H9 (cell line): ENCODE results near the gene ADGB. TPM values are rescaled to one million over a fixed set of nuclear protein-coding genes. Genes with fewer than 3 reads are reported as not detected.

Experiments used
- DNase-seq: peaks from one replicate; pipeline ENCODE4 v3.0.0-alpha.2; 2017
- H2AFZ ChIP-seq: one replicate; pipeline ENCODE4 v1.6.1; 2013; ENCODE audit warnings: mild to moderate bottlenecking, low read length, control low read depth, moderate library complexity
- H2AK5ac ChIP-seq: 2 replicates; pipeline ENCODE4 v1.6.1; 2013; ENCODE audit warnings: low read length, control low read depth, mixed read lengths; ENCODE audit not compliant: insufficient read length
- H2BK120ac ChIP-seq: one replicate; pipeline ENCODE4 v1.6.1; 2013; ENCODE audit warnings: low read depth, mild to moderate bottlenecking, low read length, control low read depth, inconsistent platforms; ENCODE audit not compliant: poor library complexity, severe bottlenecking
- H2BK12ac ChIP-seq: 2 replicates; pipeline ENCODE4 v1.6.1; 2013; ENCODE audit warnings: low read length, control low read depth, mixed read lengths, low read depth; ENCODE audit not compliant: insufficient read length
- H2BK15ac ChIP-seq: 2 replicates; pipeline ENCODE4 v1.6.1; 2013; ENCODE audit warnings: low read depth, low read length, control low read depth
- H2BK20ac ChIP-seq: one replicate; pipeline ENCODE4 v1.6.1; 2013; ENCODE audit warnings: low read depth, mild to moderate bottlenecking, low read length, control low read depth, inconsistent platforms; ENCODE audit not compliant: poor library complexity, severe bottlenecking
- H2BK5ac ChIP-seq: 2 replicates; pipeline ENCODE4 v1.6.1; 2013; ENCODE audit warnings: low read length, control low read depth, mixed read lengths; ENCODE audit not compliant: insufficient read length
- H3K14ac ChIP-seq: 2 replicates; pipeline ENCODE4 v1.6.1; 2013; ENCODE audit warnings: low read length, control low read depth; ENCODE audit not compliant: insufficient read depth
- H3K18ac ChIP-seq: 2 replicates; pipeline ENCODE4 v1.6.1; 2013; ENCODE audit warnings: low read depth, mild to moderate bottlenecking, mixed read lengths, low read length, control low read depth; ENCODE audit not compliant: insufficient read length
- H3K23ac ChIP-seq: 2 replicates; pipeline ENCODE4 v1.6.1; 2013; ENCODE audit warnings: low read length, control low read depth, mixed read lengths, low read depth; ENCODE audit not compliant: insufficient read length
- H3K23me2 ChIP-seq: 2 replicates; pipeline ENCODE4 v1.6.1; 2013; ENCODE audit warnings: low read depth, mild to moderate bottlenecking, mixed read lengths, low read length, control low read depth; ENCODE audit not compliant: insufficient read length, poor library complexity, severe bottlenecking
- H3K27ac ChIP-seq: 2 replicates; pipeline ENCODE4 v1.5.1; 2013; ENCODE audit warnings: low read length, control low read depth, mixed read lengths, low read depth; ENCODE audit not compliant: insufficient read length
- H3K27me3 ChIP-seq: 2 replicates; pipeline ENCODE4 v1.6.1; 2013; ENCODE audit warnings: low read length, control low read depth, inconsistent platforms; ENCODE audit not compliant: insufficient read depth
- H3K4ac ChIP-seq: 2 replicates; pipeline ENCODE4 v1.6.1; 2013; ENCODE audit warnings: low read depth, mild to moderate bottlenecking, control low read depth, inconsistent platforms, low read length, moderate library complexity
- H3K4me1 ChIP-seq: 2 replicates; pipeline ENCODE4 v1.6.1; 2013; ENCODE audit warnings: low read length, control low read depth, inconsistent platforms; ENCODE audit not compliant: insufficient read depth
- H3K4me2 ChIP-seq: 2 replicates; pipeline ENCODE4 v1.6.1; 2013; ENCODE audit warnings: low read length, control low read depth, mixed read lengths; ENCODE audit not compliant: insufficient read length, insufficient read depth
- H3K56ac ChIP-seq: 2 replicates; pipeline ENCODE4 v1.6.1; 2013; ENCODE audit warnings: low read depth, mild to moderate bottlenecking, mixed read lengths, low read length, control low read depth; ENCODE audit not compliant: insufficient read length
- H3K79me1 ChIP-seq: 2 replicates; pipeline ENCODE4 v1.6.1; 2013; ENCODE audit warnings: low read depth, mild to moderate bottlenecking, moderate library complexity, low read length, control low read depth, inconsistent platforms; ENCODE audit not compliant: insufficient read depth, poor library complexity, severe bottlenecking
- H3K79me2 ChIP-seq: 2 replicates; pipeline ENCODE4 v1.6.1; 2013; ENCODE audit warnings: low read length, control low read depth, inconsistent platforms; ENCODE audit not compliant: insufficient read depth
- H3K9ac ChIP-seq: 2 replicates; pipeline ENCODE4 v1.6.1; 2013; ENCODE audit warnings: low read length, control low read depth, mixed read lengths; ENCODE audit not compliant: insufficient read length; ENCODE audit errors: extremely low read depth
- H3K9me3 ChIP-seq: one replicate; pipeline ENCODE4 v1.6.1; 2013; ENCODE audit warnings: low read depth, low read length, inconsistent platforms; ENCODE audit not compliant: control insufficient read depth
- H3T11ph ChIP-seq: one replicate; pipeline ENCODE4 v1.6.1; 2013; ENCODE audit warnings: mild to moderate bottlenecking, low read length, control low read depth, inconsistent platforms
- H4K20me1 ChIP-seq: one replicate; pipeline ENCODE4 v1.6.1; 2013; ENCODE audit not compliant: control insufficient read depth, insufficient read length, insufficient read depth
- H4K5ac ChIP-seq: 2 replicates; pipeline ENCODE4 v1.6.1; 2013; ENCODE audit warnings: low read depth, mild to moderate bottlenecking, mixed read lengths, low read length, control low read depth; ENCODE audit not compliant: insufficient read length
- H4K8ac ChIP-seq: replicated peaks from 2 replicates; pipeline ENCODE4 v1.6.1; 2013; ENCODE audit warnings: low read length, control low read depth, mixed read lengths, low read depth; ENCODE audit not compliant: insufficient read length
- H4K91ac ChIP-seq: 2 replicates; pipeline ENCODE4 v1.6.1; 2013; ENCODE audit warnings: low read depth, mild to moderate bottlenecking, moderate library complexity, mixed read lengths, low read length, control low read depth; ENCODE audit not compliant: insufficient read length
- H3K27ac Mint-ChIP-seq, 3 experiments: 2 replicates in 2 of 3; 3 replicates in 1 of 3; pipeline ENCODE4 v1.8.0; 2020 to 2021; ENCODE audit warnings: mixed read lengths in 3 of 3, mild to moderate bottlenecking in 1 of 3, moderate library complexity in 1 of 3
- H3K27me3 Mint-ChIP-seq: 2 replicates; pipeline ENCODE4 v1.8.0; 2021; ENCODE audit warnings: low read depth, mild to moderate bottlenecking, moderate library complexity, mixed read lengths
- H3K36me3 Mint-ChIP-seq, 3 experiments: 2 replicates in 2 of 3; 3 replicates in 1 of 3; pipeline ENCODE4 v1.8.0; 2020 to 2021; ENCODE audit warnings: low read depth in 3 of 3, mixed read lengths in 3 of 3; ENCODE audit not compliant: insufficient read depth in 1 of 3
- H3K4me1 Mint-ChIP-seq, 2 experiments: 2 replicates each; pipeline ENCODE4 v1.8.0; 2020; ENCODE audit warnings: mixed read lengths in 2 of 2
- H3K4me3 Mint-ChIP-seq, 2 experiments: 2 replicates in 1 of 2; 3 replicates in 1 of 2; pipeline ENCODE4 v1.8.0; 2020 to 2021; ENCODE audit warnings: mild to moderate bottlenecking in 2 of 2, mixed read lengths in 2 of 2, moderate library complexity in 1 of 2
- H3K9me3 Mint-ChIP-seq, 2 experiments: 2 replicates in 1 of 2; 3 replicates in 1 of 2; pipeline ENCODE4 v1.8.0; 2020; ENCODE audit warnings: mild to moderate bottlenecking in 2 of 2, mixed read lengths in 2 of 2, moderate library complexity in 1 of 2
- WGBS: extraction: QIAGEN DNeasy Blood & Tissue Kit; methylation state at CpG from one replicate; pipeline ENCODE4 v1.1.7; 2013; ENCODE audit warnings: missing lambda C conversion rate, low lambda C conversion rate, mixed read lengths; ENCODE audit not compliant: insufficient read length; ENCODE audit errors: extremely low coverage; 5-methylcytosine and 5-hydroxymethylcytosine counted together
- total RNA-seq: library from RNA; stranded (reverse); gene quantifications from 2 replicates; pipeline ENCODE4 v1.2.1, GENCODE V29; 2021
- TF ChIP-seq, protein P1 (sequence below): fragments of 200-600 bp; sonication (generic); conservative IDR thresholded peaks from 3 replicates; pipeline ENCODE4 v1.8.0; 2021; ENCODE audit warnings: antibody characterized with exemption, mild to moderate bottlenecking

The ADGB gene
- total RNA-seq, 1 experiment from 2014 or later: not detected

DNA sequence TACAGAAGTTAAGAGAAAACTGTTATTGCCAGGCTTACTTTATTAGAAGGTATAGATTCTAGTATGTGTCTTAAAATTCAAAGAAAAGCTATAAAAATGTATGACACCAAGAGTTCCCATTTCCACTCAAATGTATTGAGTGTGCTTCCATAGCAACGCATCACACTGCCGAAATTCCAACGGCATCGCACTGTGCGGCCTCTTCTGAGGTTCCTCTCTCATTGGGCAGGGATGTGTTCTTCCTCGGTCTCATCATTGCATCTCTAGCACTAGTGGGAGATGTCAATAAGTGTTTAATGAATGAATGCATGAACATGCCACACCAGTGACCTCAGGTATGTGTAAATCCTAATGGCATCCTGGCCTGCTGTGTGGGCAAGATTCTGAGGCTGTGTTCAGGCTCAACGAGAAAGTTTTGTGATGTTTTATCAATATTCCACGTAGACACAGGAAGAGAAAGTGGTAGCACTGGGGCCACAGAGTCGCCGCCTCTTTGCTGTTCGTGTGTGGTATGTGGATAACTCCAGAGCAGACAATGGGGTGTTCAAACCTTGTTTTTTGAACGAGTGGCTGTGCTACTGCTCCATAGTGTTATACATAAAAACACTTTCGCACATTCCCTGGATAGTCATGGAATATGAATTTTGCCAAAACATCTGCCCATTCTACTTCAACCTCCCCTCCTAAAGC, 171.6 kb downstream of the ADGB start:
- Histone ChIP-seq H3K56ac (no peak overlapping the region), H2BK15ac (no peak overlapping the region), H3K23me2 (no peaks in the 10 kb centered on the region), H2AFZ (no peak overlapping the region), H2BK120ac (no peak overlapping the region), H3K4me2 (no peak overlapping the region), H3K18ac (no peak overlapping the region), H3K4ac (no peak overlapping the region), H2BK5ac (no peak overlapping the region), H2AK5ac (no peak overlapping the region), H2BK12ac (no peak overlapping the region), H3K23ac (no peak overlapping the region), H3K79me2 (no peaks in the 10 kb centered on the region), H4K20me1 (no peaks in the 10 kb centered on the region), H4K5ac (no peak overlapping the region), H3K27me3 (no peaks in the 10 kb centered on the region), H2BK20ac (no peak overlapping the region), H4K91ac (no peak overlapping the region), H4K8ac (no peak overlapping the region), H3K9ac (no peak overlapping the region), H3K4me1 (no peaks in the 10 kb centered on the region), H3K9me3 (no peaks in the 10 kb centered on the region), H3K14ac (no peak overlapping the region), H3T11ph (no peak overlapping the region), H3K27ac (no peak overlapping the region), H3K79me1 (no peaks in the 10 kb centered on the region)
- Mint-ChIP-seq H3K27me3 (no peaks in the 10 kb centered on the region), H3K9me3 (no peaks in the 10 kb centered on the region), H3K4me3 (no peak overlapping the region), H3K4me1 (no peaks in the 10 kb centered on the region), H3K27ac (no peak overlapping the region), H3K36me3 (no peaks in the 10 kb centered on the region)
- no peak for DNase-seq
- TF ChIP-seq, protein P1, sequence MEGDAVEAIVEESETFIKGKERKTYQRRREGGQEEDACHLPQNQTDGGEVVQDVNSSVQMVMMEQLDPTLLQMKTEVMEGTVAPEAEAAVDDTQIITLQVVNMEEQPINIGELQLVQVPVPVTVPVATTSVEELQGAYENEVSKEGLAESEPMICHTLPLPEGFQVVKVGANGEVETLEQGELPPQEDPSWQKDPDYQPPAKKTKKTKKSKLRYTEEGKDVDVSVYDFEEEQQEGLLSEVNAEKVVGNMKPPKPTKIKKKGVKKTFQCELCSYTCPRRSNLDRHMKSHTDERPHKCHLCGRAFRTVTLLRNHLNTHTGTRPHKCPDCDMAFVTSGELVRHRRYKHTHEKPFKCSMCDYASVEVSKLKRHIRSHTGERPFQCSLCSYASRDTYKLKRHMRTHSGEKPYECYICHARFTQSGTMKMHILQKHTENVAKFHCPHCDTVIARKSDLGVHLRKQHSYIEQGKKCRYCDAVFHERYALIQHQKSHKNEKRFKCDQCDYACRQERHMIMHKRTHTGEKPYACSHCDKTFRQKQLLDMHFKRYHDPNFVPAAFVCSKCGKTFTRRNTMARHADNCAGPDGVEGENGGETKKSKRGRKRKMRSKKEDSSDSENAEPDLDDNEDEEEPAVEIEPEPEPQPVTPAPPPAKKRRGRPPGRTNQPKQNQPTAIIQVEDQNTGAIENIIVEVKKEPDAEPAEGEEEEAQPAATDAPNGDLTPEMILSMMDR: no peak
- no CpG with 5 or more reads among the region's 13 CpGs for WGBS
